Cardiac atrium fibroblast (primary cell): ENCODE measurements around the gene HSPA4L. TPM values are rescaled to one million over a fixed set of nuclear protein-coding genes. Genes with fewer than 3 reads are reported as not detected.

Source experiments
- total RNA-seq: library from RNA; depleted of rRNA; stranded (reverse); fragments of >200 nt; gene quantifications from 2 replicates; pipeline ENCODE4 v1.2.3, GENCODE V29; 2015

The HSPA4L gene
- total RNA-seq: 0.54 and 3.7 TPM in 2 replicates

DNA sequence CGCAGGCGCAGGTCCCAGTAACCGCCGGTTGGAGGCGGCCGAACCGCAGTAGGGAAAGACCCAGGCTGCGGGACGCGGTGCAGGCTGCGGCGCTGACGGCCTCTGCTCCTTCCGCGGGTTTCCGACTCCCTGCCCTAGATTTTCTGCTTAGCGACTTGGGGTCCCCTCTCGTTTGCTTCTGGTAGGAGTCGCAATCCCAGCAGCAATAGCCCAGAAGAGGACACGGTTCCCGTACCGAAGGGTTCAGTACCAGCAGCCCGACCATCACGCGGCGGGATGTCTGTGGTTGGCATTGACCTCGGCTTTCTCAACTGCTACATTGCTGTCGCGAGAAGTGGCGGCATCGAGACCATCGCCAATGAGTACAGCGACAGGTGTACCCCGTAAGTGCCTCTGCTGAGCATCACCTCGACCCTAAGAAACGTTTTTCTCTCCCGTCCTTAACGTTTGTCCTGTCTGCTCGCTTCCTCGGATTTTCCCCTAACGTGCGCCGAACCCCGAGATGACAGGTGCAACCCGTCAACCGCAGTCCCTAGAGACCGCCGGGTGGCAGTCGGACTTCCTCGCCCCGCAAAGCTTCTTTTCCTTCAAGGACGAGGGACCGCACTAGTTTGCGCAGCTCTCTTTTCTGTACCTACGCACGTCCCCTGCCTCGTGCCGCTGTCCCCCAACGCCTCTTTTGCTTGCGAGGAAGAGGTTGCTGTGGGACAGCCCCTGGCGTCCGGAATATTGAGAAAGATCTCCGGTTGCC lies at the start of gene HSPA4L:
Gene HSPA4L, plus strand, starts transcription at position 48 of the 751 bp plus-strand sequence. Its CDS starts 229 bp downstream, at position 277.

DNA sequence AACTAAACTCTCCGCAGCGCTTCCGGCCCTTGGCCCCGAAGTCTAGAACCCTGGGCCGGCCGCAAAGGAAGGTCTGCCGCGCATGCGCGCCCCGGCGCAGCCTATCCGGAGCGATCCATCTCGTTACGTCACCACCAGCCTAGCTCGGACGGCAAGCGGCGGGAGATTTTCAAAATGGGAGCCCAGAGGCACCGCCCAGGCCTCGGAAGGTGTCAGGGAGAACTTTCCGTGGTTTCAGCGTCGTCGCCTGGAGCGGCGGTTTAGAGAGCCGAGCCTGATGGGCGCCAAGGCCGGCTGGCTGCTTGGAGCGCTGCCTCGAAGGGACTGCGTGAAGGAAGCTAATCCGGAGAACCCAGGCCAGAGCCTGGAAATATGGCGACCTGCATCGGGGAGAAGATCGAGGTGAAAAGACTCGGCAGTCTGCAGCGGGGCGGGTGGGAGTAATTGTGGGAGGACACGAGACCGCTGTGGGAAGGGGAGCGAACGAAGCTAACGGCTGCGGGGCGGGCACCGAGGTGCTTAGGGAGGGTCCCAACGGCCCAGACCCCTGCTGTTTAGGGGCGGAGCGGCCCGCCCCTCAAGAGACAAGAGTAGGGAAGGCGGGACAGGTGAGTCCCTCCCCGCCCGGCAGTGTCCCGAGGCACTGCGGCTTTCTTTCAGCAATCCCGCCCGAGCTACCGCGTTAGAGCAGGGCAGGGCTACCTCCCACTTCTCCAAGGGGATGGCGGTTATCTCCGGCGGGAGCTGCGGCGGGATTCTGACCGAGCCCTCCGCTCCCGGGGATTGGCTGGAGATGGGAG lies 98.8 kb downstream of the HSPA4L start, which contains the start of gene PLK4:
Gene PLK4, plus strand, starts transcription at position 131 of the 800 bp plus-strand sequence. Its CDS starts 242 bp downstream, at position 373.

Other genes with a start within 250 kb of the HSPA4L start
- 2.0 and 4.5 TPM in 2 replicates for gene INTU, start 149.4 kb upstream of the HSPA4L start, total RNA-seq
- gene SLC25A31, start 51.9 kb upstream of the HSPA4L start, total RNA-seq: not detected in 2 replicates
- gene PLK4, start 98.6 kb downstream of the HSPA4L start, total RNA-seq: 1.8 and 2.4 TPM in 2 replicates
- gene MFSD8, start 182.9 kb downstream of the HSPA4L start, total RNA-seq: 15.6 and 41.7 TPM in 2 replicates
- gene ABHD18, start 183.1 kb downstream of the HSPA4L start, total RNA-seq: 3.2 and 4.2 TPM in 2 replicates